Myocyte (in vitro differentiated cells): Measurements from ENCODE around the gene LIN9. TPM values are rescaled to one million over a fixed set of nuclear protein-coding genes. Genes with fewer than 3 reads are reported as not detected.
"Not testable (repeated sequence)": the region's sequence is repeated elsewhere in the genome, so short reads cannot be mapped to it uniquely, and the experiment has no call there.

ENCODE experiments used
- DNase-seq: peaks from one replicate; pipeline ENCODE4 v3.0.0-alpha.2; 2012; ENCODE audit warnings: low read depth
- total RNA-seq: library from RNA; depleted of rRNA; stranded (reverse); fragments of >200 nt; gene quantifications from 2 replicates; pipeline ENCODE4 v1.2.3, GENCODE V29; 2014

Gene LIN9
- total RNA-seq, 1 donor from 2014 or later = 4.4 TPM

GRCh38 chr1:226276077-226276682 lies 32.8 kb downstream of the LIN9 start:
- DNase-seq = no peak

DNA sequence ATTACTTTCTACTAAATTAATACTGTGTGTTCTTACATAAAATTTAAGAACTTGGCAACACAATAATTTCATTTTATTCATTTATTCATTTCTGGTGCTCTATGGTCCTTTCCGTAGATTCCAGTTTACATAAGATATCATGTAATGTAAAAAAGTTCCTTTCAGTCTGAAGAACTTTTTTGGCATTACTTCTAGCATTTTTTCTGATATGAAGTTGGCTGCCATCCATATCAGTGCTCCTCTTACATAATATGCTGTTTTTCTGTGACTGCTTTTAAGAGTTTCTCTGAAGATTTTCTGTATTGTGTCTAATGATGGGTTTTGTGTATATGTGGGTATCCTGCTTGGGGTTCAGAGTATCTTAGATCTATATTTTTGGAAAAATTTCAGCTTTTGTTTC lies 34.8 kb downstream of the LIN9 start:
- DNase-seq = no peak

DNA sequence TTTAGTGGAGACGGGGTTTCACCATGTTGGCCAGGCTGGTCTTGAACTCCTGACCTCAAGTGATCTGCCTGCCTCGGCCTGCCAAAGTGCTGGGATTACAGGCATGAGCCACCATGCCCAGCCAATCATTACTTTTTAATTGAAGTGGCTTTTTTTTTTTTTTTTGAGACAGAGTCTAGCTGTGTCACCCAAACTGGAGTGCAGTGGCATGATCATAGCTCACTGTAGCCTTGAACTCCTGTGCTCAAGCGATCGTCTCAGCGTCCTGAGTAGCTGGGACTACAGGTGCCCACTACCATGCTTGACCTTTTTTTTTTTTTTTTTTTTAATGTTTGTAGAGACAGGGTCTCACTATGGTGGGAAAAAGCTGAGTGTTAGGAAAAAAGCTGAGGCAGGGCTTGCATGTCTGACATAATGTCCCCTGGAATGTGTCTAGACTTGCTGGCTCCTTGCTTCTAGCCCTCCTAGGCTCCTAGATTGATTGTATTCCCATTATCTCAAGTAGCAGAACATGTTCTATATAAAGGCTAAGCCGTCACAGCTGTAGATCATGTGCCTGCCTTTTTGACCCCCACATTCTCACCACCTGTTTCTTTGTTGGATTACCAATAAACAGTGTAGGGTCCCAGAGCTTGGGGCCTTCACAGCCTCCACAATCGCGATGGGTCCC lies 36.6 kb downstream of the LIN9 start:
- DNase-seq = peak; percentile 48

- DNase-seq = peak; percentile 25
These were observed 40.4 kb downstream of the LIN9 start for GRCh38 chr1:226268421-226269124.

- DNase-seq = no peak
These were observed 47.1 kb downstream of the LIN9 start for GRCh38 chr1:226261818-226262217.

GRCh38 chr1:226255380-226255779 lies 53.6 kb downstream of the LIN9 start:
- no peak for DNase-seq

DNA sequence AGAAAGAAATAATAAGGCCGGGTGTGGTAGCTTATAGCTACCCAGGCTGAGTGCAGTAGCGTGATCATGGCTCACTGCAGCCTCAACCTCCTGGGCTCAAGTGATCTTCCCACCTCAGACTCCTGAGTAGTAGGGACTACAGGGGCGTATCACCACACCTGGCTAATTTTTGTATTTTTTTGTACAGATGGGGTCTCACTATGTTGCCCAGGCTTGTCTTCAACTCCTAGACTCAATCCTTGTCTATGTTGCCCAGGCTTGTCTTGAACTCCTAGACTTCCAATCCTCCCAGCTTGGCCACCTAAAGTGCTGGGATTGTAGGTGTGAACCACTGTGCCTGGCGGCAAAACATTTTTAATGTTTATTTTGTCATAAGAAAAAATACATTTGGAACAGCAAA lies 55.0 kb downstream of the LIN9 start:
- DNase-seq = no peak

DNA sequence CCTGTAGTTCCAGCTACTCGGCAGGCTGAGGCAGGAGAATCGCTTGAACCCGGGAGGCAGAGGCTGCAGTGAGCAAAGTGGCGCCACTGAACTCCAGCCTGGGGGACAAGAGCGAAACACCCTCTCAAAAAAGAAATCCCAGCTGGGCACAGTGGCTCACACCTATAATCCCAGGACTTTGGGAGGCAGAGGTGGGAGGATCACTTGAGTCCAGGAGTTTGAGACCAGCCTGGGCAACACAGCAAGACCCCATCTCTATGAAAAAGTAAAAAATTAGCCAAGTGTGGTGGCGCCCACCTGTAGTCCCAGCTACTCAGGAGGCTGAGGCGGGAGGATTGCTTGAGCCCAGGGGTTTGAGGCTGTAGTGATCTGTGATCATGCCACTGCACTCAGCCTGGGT lies 56.1 kb downstream of the LIN9 start:
- DNase-seq = not testable (repeated sequence)

DNA sequence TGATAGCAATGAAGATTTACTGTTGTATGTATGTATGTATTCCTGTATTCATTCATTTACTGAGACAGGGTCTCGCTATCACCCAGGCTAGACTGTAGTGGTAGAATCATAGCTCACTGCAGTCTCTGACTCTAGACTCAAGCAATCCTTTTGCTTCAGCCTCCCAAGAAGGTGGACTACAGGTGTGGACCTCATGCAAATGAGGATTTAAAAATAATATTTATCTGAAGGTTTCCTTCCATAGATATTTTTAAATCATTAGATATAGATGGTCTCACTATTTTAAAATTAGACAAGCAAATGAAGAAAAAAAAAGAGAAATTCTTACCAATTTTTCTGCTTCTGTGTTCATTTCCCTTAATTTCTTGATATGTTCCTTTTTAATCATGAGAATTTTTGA lies 58.5 kb downstream of the LIN9 start:
- no peak for DNase-seq

- DNase-seq = no peak
These were observed 60.2 kb downstream of the LIN9 start for GRCh38 chr1:226248796-226249195.

GRCh38 chr1:226248091-226248490 lies 60.9 kb downstream of the LIN9 start:
- no peak for DNase-seq

DNA sequence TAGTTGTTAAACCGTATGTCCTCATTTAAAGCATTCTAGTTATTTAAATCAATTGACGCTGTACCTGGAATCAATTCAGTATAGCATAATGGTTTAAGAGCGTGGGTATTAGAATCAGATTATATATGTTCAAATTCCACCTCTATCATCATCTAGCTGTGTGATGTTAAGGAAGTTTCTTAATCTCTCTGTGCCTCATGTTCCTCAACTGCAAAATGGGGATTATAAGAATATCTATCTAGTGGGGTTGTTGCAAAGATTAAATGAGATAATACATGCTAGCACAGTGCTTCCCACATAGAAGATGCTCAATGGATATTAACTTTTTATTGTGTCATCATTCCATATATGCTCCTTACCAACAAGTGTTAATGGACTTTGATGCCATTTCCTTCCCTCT lies 69.5 kb downstream of the LIN9 start:
- DNase-seq = no peak

GRCh38 chr1:226236826-226237225 lies 72.1 kb downstream of the LIN9 start:
- no peak for DNase-seq

GRCh38 chr1:226233806-226234205 lies 75.2 kb downstream of the LIN9 start:
- no peak for DNase-seq

- DNase-seq = no peak
These were observed 75.7 kb downstream of the LIN9 start for GRCh38 chr1:226233293-226233692.

- DNase-seq = no peak
These were observed 82.4 kb downstream of the LIN9 start for GRCh38 chr1:226226601-226227000.

DNA sequence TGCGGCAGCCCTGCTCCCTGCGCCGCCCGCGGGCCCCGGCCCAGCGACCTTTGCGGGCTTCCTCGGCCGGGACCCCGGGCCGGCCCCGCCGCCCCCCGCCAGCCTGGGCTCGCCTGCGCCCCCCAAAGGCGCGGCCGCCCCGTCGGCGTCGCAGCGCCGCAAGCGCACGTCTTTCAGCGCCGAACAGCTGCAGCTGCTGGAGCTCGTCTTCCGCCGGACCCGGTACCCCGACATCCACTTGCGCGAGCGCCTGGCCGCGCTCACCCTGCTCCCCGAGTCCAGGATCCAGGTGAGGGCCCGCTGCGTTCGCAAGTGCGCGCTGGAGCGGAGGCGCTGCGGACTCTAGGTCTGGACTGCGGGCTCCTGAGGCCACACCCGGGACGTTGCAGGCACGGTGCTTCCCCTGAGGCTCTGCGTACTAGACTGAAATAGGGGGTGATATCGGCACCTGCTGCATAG lies 85.1 kb downstream of the LIN9 start:
- no peak for DNase-seq

GRCh38 chr1:226223157-226223785 lies 85.7 kb downstream of the LIN9 start, which contains the start of gene MIXL1:
TSS of gene MIXL1 (plus strand) at chr1:226223664. CDS start at chr1:226223682, 18 bp downstream.
- no peak for DNase-seq

DNA sequence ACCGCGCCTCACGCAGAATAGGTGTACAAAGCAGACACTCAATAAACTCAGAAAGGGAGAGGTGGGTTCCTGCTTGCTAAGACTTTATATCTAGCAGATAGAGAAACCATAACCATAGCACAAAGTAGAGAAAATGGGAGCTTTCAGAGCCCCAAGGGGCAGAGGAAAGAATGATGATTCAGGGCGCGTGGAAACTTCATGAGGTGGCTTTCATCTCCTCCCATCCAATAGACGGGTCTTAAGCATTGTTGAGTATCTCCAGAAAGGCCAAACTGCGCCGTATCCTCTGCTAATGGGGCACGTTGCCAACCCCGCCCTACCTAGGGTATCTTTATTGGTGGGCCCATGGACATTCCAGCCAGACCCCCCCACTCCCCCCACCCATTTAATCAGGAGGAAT lies 86.3 kb downstream of the LIN9 start:
- DNase-seq = no peak

GRCh38 chr1:226220473-226221189 lies 88.3 kb downstream of the LIN9 start:
- no peak for DNase-seq

DNA sequence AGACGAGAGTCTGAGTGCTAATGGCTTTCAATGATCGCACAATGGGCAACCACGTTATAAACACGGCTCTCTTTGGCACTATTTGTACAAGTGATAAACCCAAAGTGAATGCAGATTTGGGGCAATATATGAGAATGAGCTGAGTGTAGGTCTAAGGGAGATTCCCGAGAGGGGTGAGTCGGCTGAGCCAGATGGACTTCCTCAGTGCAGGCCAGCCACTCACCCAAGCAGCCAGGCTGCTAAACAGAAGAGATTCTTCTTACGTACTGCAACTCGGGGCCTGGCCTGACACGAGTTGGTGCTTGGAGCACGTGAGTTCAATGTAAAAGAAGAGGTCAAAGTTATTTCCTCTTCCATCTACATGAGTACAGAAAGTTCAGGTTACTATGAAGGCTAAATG lies 91.7 kb downstream of the LIN9 start:
- no peak for DNase-seq
